Activated CD4-positive, alpha-beta T cell treated with anti-CD3 and anti-CD28 coated beads, Interleukin-2, amount 50 U/mL, for 48 hours (primary cell): ENCODE data around the gene TNXB.

Experiments used
- DNase-seq, 2 experiments: peaks; one replicate each; pipeline ENCODE4 v3.0.0-alpha.2; 2020

Gene TNXB

GRCh38 chr6:32137454-32137853, 28.3 kb upstream of the TNXB start:
- DNase-seq: no peak

GRCh38 chr6:32133786-32134185, 24.6 kb upstream of the TNXB start:
- no peak for DNase-seq

- no peak for DNase-seq
Measured at GRCh38 chr6:32132110-32132509, 23.0 kb upstream of the TNXB start.

GRCh38 chr6:32131439-32131948, 22.4 kb upstream of the TNXB start:
- DNase-seq: no peak

- DNase-seq: no peak
Measured at GRCh38 chr6:32129297-32130088, 20.4 kb upstream of the TNXB start.

- no peak for DNase-seq
Measured at GRCh38 chr6:32128751-32129296, 19.7 kb upstream of the TNXB start.

GRCh38 chr6:32127717-32128592, 18.8 kb upstream of the TNXB start, which contains the start of gene ATF6B:
ATF6B (minus strand) TSS chr6:32128246; CDS start chr6:32128207, 39 bp downstream.
- DNase-seq: peak; percentile 96 to 98

- no peak for DNase-seq
Measured at GRCh38 chr6:32127409-32127716, 18.2 kb upstream of the TNXB start.

- DNase-seq: peak in 1 of 2 experiments; percentile 14
Measured at GRCh38 chr6:32126880-32127279, 17.7 kb upstream of the TNXB start.

- no peak for DNase-seq
Measured at GRCh38 chr6:32123681-32124080, 14.5 kb upstream of the TNXB start.

GRCh38 chr6:32120573-32121059, 11.5 kb upstream of the TNXB start:
- DNase-seq: no peak

- DNase-seq: peak; percentile 72 to 78
Measured at GRCh38 chr6:32118782-32119628, 9.9 kb upstream of the TNXB start.

GRCh38 chr6:32117461-32117860, 8.3 kb upstream of the TNXB start:
- no peak for DNase-seq

- no peak for DNase-seq
Measured at GRCh38 chr6:32116674-32117073, 7.5 kb upstream of the TNXB start.

GRCh38 chr6:32115623-32116022, 6.5 kb upstream of the TNXB start:
- DNase-seq: no peak

GRCh38 chr6:32114796-32115195, 5.7 kb upstream of the TNXB start:
- no peak for DNase-seq

GRCh38 chr6:32113386-32114352, 4.5 kb upstream of the TNXB start:
- DNase-seq: no peak

- DNase-seq: no peak
Measured at GRCh38 chr6:32112431-32112980, 3.4 kb upstream of the TNXB start.

- DNase-seq: no peak
Measured at GRCh38 chr6:32111424-32112066, 2.4 kb upstream of the TNXB start.

- no peak for DNase-seq
Measured at GRCh38 chr6:32110632-32111031, 1.5 kb upstream of the TNXB start.
